HEK293 (cell line): ENCODE results near the gene PDZRN4.

Experiments
- FEZF1 ChIP-seq: fragments of 450-650 bp; formaldehyde crosslinking; IDR thresholded peaks from 2 replicates; pipeline ENCODE4 v1.5.1; 2016; ENCODE audit warnings: missing biosample characterization, missing genetic modification characterization
- KLF10 ChIP-seq: fragments of 450-650 bp; IDR thresholded peaks from 2 replicates; pipeline ENCODE4 v1.5.1; 2018; ENCODE audit warnings: missing biosample characterization, mild to moderate bottlenecking, missing genetic modification characterization
- KLF9 ChIP-seq: fragments of 450-650 bp; formaldehyde crosslinking; IDR thresholded peaks from 2 replicates; pipeline ENCODE4 v1.5.1; 2016; ENCODE audit warnings: missing biosample characterization, missing genetic modification characterization, low read depth
- OVOL3 ChIP-seq: fragments of 450-650 bp; formaldehyde crosslinking; IDR thresholded peaks from 2 replicates; pipeline ENCODE4 v1.5.1; 2016; ENCODE audit warnings: missing biosample characterization, missing genetic modification characterization
- SP2 ChIP-seq: fragments of 450-650 bp; formaldehyde crosslinking; IDR thresholded peaks from 2 replicates; pipeline ENCODE4 v1.5.1; 2016; ENCODE audit warnings: missing biosample characterization, missing genetic modification characterization
- ZBTB1 ChIP-seq: fragments of 450-650 bp; formaldehyde crosslinking; IDR thresholded peaks from 2 replicates; pipeline ENCODE4 v1.5.1; 2016; ENCODE audit warnings: missing biosample characterization, missing genetic modification characterization
- ZBTB20 ChIP-seq: fragments of 450-650 bp; formaldehyde crosslinking; IDR thresholded peaks from 2 replicates; pipeline ENCODE4 v1.5.1; 2016; ENCODE audit warnings: missing biosample characterization, missing genetic modification characterization
- ZNF114 ChIP-seq: fragments of 450-650 bp; formaldehyde crosslinking; IDR thresholded peaks from 2 replicates; pipeline ENCODE4 v1.5.0; 2017; ENCODE audit warnings: missing biosample characterization, missing genetic modification characterization
- ZNF146 ChIP-seq: fragments of 450-650 bp; formaldehyde crosslinking; IDR thresholded peaks from 2 replicates; pipeline ENCODE4 v1.5.1; 2016; ENCODE audit warnings: missing biosample characterization, missing genetic modification characterization
- ZNF16 ChIP-seq: fragments of 450-650 bp; formaldehyde crosslinking; IDR thresholded peaks from 2 replicates; pipeline ENCODE4 v1.5.1; 2016; ENCODE audit warnings: low read depth, missing biosample characterization, missing genetic modification characterization
- ZNF175 ChIP-seq: fragments of 450-650 bp; formaldehyde crosslinking; IDR thresholded peaks from 2 replicates; pipeline ENCODE4 v1.5.1; 2016; ENCODE audit warnings: missing biosample characterization, missing genetic modification characterization
- ZNF184 ChIP-seq: fragments of 450-650 bp; IDR thresholded peaks from 2 replicates; pipeline ENCODE4 v1.5.1; 2018; ENCODE audit warnings: missing biosample characterization, mild to moderate bottlenecking, missing genetic modification characterization
- ZNF202 ChIP-seq: fragments of 450-650 bp; formaldehyde crosslinking; IDR thresholded peaks from 2 replicates; pipeline ENCODE4 v1.5.1; 2016; ENCODE audit warnings: missing biosample characterization, missing genetic modification characterization, borderline replicate concordance
- ZNF274 ChIP-seq, 2 experiments: fragments of 200-500 bp in 1 of 2; fragments of 450-650 bp in 1 of 2; sonication (Bioruptor generic) in 1 of 2; formaldehyde crosslinking in 1 of 2; IDR thresholded peaks; 2 replicates each; pipeline versions ENCODE4 v1.5.1 to v1.6.1; 2014 to 2016; ENCODE audit warnings: borderline replicate concordance in 1 of 2, inconsistent platforms in 1 of 2, low read length in 1 of 2, missing biosample characterization in 1 of 2, missing genetic modification characterization in 1 of 2
- ZNF398 ChIP-seq: fragments of 450-650 bp; formaldehyde crosslinking; IDR thresholded peaks from 2 replicates; pipeline ENCODE4 v1.5.1; 2017; ENCODE audit warnings: missing biosample characterization, missing genetic modification characterization
- ZNF404 ChIP-seq: fragments of 450-650 bp; formaldehyde crosslinking; IDR thresholded peaks from 2 replicates; pipeline ENCODE4 v1.5.1; 2017; ENCODE audit warnings: missing biosample characterization, missing genetic modification characterization
- ZNF416 ChIP-seq: fragments of 450-650 bp; formaldehyde crosslinking; IDR thresholded peaks from 2 replicates; pipeline ENCODE4 v1.5.1; 2016; ENCODE audit warnings: missing biosample characterization, missing genetic modification characterization
- ZNF473 ChIP-seq: fragments of 450-650 bp; formaldehyde crosslinking; IDR thresholded peaks from 2 replicates; pipeline ENCODE4 v1.5.1; 2017; ENCODE audit warnings: missing biosample characterization, missing genetic modification characterization
- ZNF501 ChIP-seq: fragments of 450-650 bp; formaldehyde crosslinking; IDR thresholded peaks from 2 replicates; pipeline ENCODE4 v1.5.1; 2016; ENCODE audit warnings: missing biosample characterization, missing genetic modification characterization
- ZNF530 ChIP-seq: fragments of 450-650 bp; formaldehyde crosslinking; IDR thresholded peaks from 2 replicates; pipeline ENCODE4 v1.5.1; 2016; ENCODE audit warnings: low read depth, missing biosample characterization, missing genetic modification characterization
- ZNF544 ChIP-seq: fragments of 450-650 bp; formaldehyde crosslinking; IDR thresholded peaks from 2 replicates; pipeline ENCODE4 v1.5.0; 2017; ENCODE audit warnings: missing biosample characterization, missing genetic modification characterization
- ZNF600 ChIP-seq: fragments of 450-650 bp; formaldehyde crosslinking; IDR thresholded peaks from 2 replicates; pipeline ENCODE4 v1.5.1; 2016; ENCODE audit warnings: missing biosample characterization, missing genetic modification characterization
- ZNF658 ChIP-seq: fragments of 450-650 bp; formaldehyde crosslinking; IDR thresholded peaks from 2 replicates; pipeline ENCODE4; 2016; ENCODE audit warnings: missing biosample characterization, missing genetic modification characterization
- ZNF670 ChIP-seq: fragments of 450-650 bp; formaldehyde crosslinking; IDR thresholded peaks from 2 replicates; pipeline ENCODE4 v1.5.1; 2016; ENCODE audit warnings: missing biosample characterization, missing genetic modification characterization, low read depth
- ZNF701 ChIP-seq: fragments of 450-650 bp; formaldehyde crosslinking; IDR thresholded peaks from 2 replicates; pipeline ENCODE4 v1.5.1; 2016; ENCODE audit warnings: missing biosample characterization, missing genetic modification characterization
- TF ChIP-seq, protein P1 (sequence below): fragments of 450-650 bp; formaldehyde crosslinking; IDR thresholded peaks from 2 replicates; pipeline ENCODE4 v1.5.1; 2016; ENCODE audit warnings: missing biosample characterization, missing genetic modification characterization
- TF ChIP-seq, protein P2 (sequence below): fragments of 450-650 bp; formaldehyde crosslinking; IDR thresholded peaks from 2 replicates; pipeline ENCODE4 v1.5.1; 2016; ENCODE audit warnings: missing biosample characterization, missing genetic modification characterization
- TF ChIP-seq, protein P3 (sequence below): fragments of 450-650 bp; formaldehyde crosslinking; IDR thresholded peaks from 2 replicates; pipeline ENCODE4 v1.5.1; 2016; ENCODE audit warnings: missing biosample characterization, missing genetic modification characterization
- TF ChIP-seq, protein P4 (sequence below): fragments of 450-650 bp; formaldehyde crosslinking; IDR thresholded peaks from 2 replicates; pipeline ENCODE4 v1.5.1; 2016; ENCODE audit warnings: missing biosample characterization, missing genetic modification characterization, borderline replicate concordance

Gene PDZRN4

GRCh38 chr12:41288142-41288811, 100.2 kb downstream of the PDZRN4 start (continued):
- TF ChIP-seq ZBTB1: 0 out of 2 replicates have a peak, but pooled peaks have one; percentile 54
- TF ChIP-seq ZNF501 (tag by site-specific recombination): 0 out of 2 replicates have a peak, but pooled peaks have one; percentile 54
- TF ChIP-seq ZNF175 (tag by site-specific recombination): no peak
- TF ChIP-seq KLF10 (tag by site-specific recombination): peak; percentile 73
- peak; percentile 71 for TF ChIP-seq ZNF600 (tag by site-specific recombination)
- no peak for TF ChIP-seq ZNF202
- TF ChIP-seq KLF9 (tag by site-specific recombination): no peak
- TF ChIP-seq FEZF1 (tag by site-specific recombination): peak; percentile 99
- TF ChIP-seq ZNF16: no peak
- no peak for TF ChIP-seq ZNF114
- no peak for TF ChIP-seq ZNF658 (tag by site-specific recombination)
- TF ChIP-seq ZNF416 (tag by site-specific recombination): no peak
- no peak for TF ChIP-seq ZNF701 (tag by site-specific recombination)
- TF ChIP-seq ZNF530 (tag by site-specific recombination): no peak
- TF ChIP-seq, protein P1, sequence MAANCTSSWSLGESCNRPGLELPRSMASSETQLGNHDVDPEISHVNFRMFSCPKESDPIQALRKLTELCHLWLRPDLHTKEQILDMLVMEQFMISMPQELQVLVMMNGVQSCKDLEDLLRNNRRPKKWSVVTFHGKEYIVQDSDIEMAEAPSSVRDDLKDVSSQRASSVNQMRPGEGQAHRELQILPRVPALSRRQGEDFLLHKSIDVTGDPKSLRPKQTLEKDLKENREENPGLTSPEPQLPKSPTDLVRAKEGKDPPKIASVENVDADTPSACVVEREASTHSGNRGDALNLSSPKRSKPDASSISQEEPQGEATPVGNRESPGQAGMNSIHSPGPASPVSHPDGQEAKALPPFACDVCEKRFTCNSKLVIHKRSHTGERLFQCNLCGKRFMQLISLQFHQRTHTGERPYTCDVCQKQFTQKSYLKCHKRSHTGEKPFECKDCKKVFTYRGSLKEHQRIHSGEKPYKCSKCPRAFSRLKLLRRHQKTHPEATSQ (tag by site-specific recombination): no peak
- TF ChIP-seq, protein P2, sequence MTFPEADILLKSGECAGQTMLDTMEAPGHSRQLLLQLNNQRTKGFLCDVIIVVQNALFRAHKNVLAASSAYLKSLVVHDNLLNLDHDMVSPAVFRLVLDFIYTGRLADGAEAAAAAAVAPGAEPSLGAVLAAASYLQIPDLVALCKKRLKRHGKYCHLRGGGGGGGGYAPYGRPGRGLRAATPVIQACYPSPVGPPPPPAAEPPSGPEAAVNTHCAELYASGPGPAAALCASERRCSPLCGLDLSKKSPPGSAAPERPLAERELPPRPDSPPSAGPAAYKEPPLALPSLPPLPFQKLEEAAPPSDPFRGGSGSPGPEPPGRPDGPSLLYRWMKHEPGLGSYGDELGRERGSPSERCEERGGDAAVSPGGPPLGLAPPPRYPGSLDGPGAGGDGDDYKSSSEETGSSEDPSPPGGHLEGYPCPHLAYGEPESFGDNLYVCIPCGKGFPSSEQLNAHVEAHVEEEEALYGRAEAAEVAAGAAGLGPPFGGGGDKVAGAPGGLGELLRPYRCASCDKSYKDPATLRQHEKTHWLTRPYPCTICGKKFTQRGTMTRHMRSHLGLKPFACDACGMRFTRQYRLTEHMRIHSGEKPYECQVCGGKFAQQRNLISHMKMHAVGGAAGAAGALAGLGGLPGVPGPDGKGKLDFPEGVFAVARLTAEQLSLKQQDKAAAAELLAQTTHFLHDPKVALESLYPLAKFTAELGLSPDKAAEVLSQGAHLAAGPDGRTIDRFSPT (tag by site-specific recombination): no peak
- no peak for TF ChIP-seq SP2 (tag by site-specific recombination)
- peak; percentile 76 for TF ChIP-seq ZBTB20
- TF ChIP-seq OVOL3 (tag by site-specific recombination): peak; percentile 98
- TF ChIP-seq ZNF544: no peak
- TF ChIP-seq ZNF670 (tag by site-specific recombination): no peak
- TF ChIP-seq ZNF398 (tag by site-specific recombination): peak; percentile 66
- peak; percentile 60; the same call in 1 of the 2 replicates for TF ChIP-seq ZNF146 (tag by site-specific recombination)
- no peak for TF ChIP-seq ZNF404 (tag by site-specific recombination)
- TF ChIP-seq, protein P3, sequence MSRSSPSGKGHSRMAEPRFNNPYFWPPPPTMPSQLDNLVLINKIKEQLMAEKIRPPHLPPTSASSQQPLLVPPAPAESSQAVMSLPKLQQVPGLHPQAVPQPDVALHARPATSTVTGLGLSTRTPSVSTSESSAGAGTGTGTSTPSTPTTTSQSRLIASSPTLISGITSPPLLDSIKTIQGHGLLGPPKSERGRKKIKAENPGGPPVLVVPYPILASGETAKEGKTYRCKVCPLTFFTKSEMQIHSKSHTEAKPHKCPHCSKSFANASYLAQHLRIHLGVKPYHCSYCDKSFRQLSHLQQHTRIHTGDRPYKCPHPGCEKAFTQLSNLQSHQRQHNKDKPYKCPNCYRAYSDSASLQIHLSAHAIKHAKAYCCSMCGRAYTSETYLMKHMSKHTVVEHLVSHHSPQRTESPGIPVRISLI: no peak
- TF ChIP-seq, protein P4, sequence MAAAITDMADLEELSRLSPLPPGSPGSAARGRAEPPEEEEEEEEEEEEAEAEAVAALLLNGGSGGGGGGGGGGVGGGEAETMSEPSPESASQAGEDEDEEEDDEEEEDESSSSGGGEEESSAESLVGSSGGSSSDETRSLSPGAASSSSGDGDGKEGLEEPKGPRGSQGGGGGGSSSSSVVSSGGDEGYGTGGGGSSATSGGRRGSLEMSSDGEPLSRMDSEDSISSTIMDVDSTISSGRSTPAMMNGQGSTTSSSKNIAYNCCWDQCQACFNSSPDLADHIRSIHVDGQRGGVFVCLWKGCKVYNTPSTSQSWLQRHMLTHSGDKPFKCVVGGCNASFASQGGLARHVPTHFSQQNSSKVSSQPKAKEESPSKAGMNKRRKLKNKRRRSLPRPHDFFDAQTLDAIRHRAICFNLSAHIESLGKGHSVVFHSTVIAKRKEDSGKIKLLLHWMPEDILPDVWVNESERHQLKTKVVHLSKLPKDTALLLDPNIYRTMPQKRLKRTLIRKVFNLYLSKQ (tag by site-specific recombination): peak; percentile 83; the same call in 1 of the 2 replicates
- TF ChIP-seq ZNF473: no peak
- 0 out of 2 replicates have a peak, but pooled peaks have one; percentile 15 for TF ChIP-seq ZNF184 (tag by site-specific recombination)
- no peak for TF ChIP-seq ZNF274 (IDR thresholded peaks at IDR 0.05; ENCODE audit: low read length)
- no peak for TF ChIP-seq ZNF274 (tag by site-specific recombination; IDR thresholded peaks at IDR 0.05; ENCODE audit: borderline replicate concordance)
